SK-N-SH (cell line): ENCODE measurements around the gene ECE1. TPM values are rescaled to one million over a fixed set of nuclear protein-coding genes. Genes with fewer than 3 reads are reported as not detected.
A peak's percentile ranks its signal among the peaks of the same experiment; 100 is the strongest.

Experiments used
- CTCF ChIA-PET: fragments of 300-600, 350-600 bp; formaldehyde crosslinking; extraction: SDS; loops from one replicate; lab custom pipeline; 2021; lab: Yijun Ruan, JAX
- POLR2A ChIA-PET: fragments of 350-600 bp; sonication (Branson Sonifier 250); formaldehyde crosslinking; extraction: SDS; loops from one replicate; lab custom pipeline; 2020; ENCODE audit warnings: antibody characterized with exemption, inconsistent platforms; lab: Yijun Ruan, JAX
- DNase-seq: peaks from one replicate; pipeline ENCODE4 v3.0.0; 2012
- H2AFZ ChIP-seq: fragments of 200-600 bp; sonication (generic); 2 replicates; pipeline ENCODE4 v1.8.1; 2016; ENCODE audit warnings: antibody characterized with exemption, mild to moderate bottlenecking, low read depth
- H3F3A ChIP-seq: fragments of 200-600 bp; sonication (generic); replicated peaks from 2 replicates; pipeline ENCODE3; 2016; ENCODE audit warnings: antibody characterized with exemption, mild to moderate bottlenecking; ENCODE audit not compliant: insufficient read depth
- H3K27ac ChIP-seq, 2 experiments: fragments of 200-500 bp in 1 of 2; fragments of 200-600 bp in 1 of 2; sonication (Bioruptor generic) in 1 of 2; sonication (generic), shearing (Covaris generic) in 1 of 2; 2 replicates each; pipeline versions ENCODE4 v1.5.1 to v1.6.1; 2014 to 2016; ENCODE audit warnings: low read depth in 2 of 2, inconsistent platforms in 1 of 2, low read length in 1 of 2, mild to moderate bottlenecking in 1 of 2, mixed read lengths in 1 of 2
- H3K27me3 ChIP-seq: fragments of 200-600 bp; sonication (generic), shearing (Covaris generic); 2 replicates; pipeline ENCODE4 v1.6.1; 2016; ENCODE audit warnings: mixed run types; ENCODE audit not compliant: insufficient read depth
- H3K36me3 ChIP-seq, 2 experiments: fragments of 200-500 bp in 1 of 2; fragments of 200-600 bp in 1 of 2; sonication (Bioruptor generic) in 1 of 2; sonication (generic) in 1 of 2; replicated peaks in 1 of 2; 2 replicates each; pipeline versions ENCODE3 to v1.5.1; 2014 to 2016; ENCODE audit warnings: low read length in 1 of 2, mild to moderate bottlenecking in 1 of 2; ENCODE audit not compliant: insufficient read depth in 2 of 2, control insufficient read depth in 1 of 2
- H3K4me1 ChIP-seq, 2 experiments: fragments of 200-500 bp in 1 of 2; fragments of 200-600 bp in 1 of 2; sonication (Bioruptor generic) in 1 of 2; sonication (generic), shearing (Covaris generic) in 1 of 2; 2 replicates each; pipeline versions ENCODE4 v1.5.1 to v1.6.1; 2014 to 2016; ENCODE audit warnings: low read depth in 1 of 2, low read length in 1 of 2, mixed run types in 1 of 2; ENCODE audit not compliant: insufficient read depth in 2 of 2, control insufficient read depth in 1 of 2
- H3K4me2 ChIP-seq: fragments of 200-600 bp; sonication (generic), shearing (Covaris generic); 2 replicates; pipeline ENCODE4 v1.6.1; 2017; ENCODE audit warnings: mixed run types
- H3K4me3 ChIP-seq, 2 experiments: fragments of 200-500 bp in 1 of 2; fragments of 200-600 bp in 1 of 2; sonication (Bioruptor generic) in 1 of 2; sonication (generic), shearing (Covaris generic) in 1 of 2; 2 replicates each; pipeline versions ENCODE4 v1.5.1 to v1.8.1; 2014 to 2016; ENCODE audit warnings: low read depth in 2 of 2, inconsistent platforms in 1 of 2, low read length in 1 of 2, mild to moderate bottlenecking in 1 of 2, mixed read lengths in 1 of 2, moderate library complexity in 1 of 2
- H3K79me2 ChIP-seq: fragments of 200-600 bp; sonication (generic); 2 replicates; pipeline ENCODE4 v1.8.1; 2017; ENCODE audit warnings: mild to moderate bottlenecking; ENCODE audit not compliant: insufficient read depth
- H3K9ac ChIP-seq: fragments of 200-600 bp; sonication (generic); 2 replicates; pipeline ENCODE4 v1.6.1; 2017; ENCODE audit warnings: mixed run types
- H3K9me2 ChIP-seq: fragments of 200-600 bp; sonication (generic); 2 replicates; pipeline ENCODE4 v1.6.1; 2017; ENCODE audit warnings: mixed run types
- H3K9me3 ChIP-seq: fragments of 200-600 bp; sonication (generic); 2 replicates; pipeline ENCODE4 v1.6.1; 2017; ENCODE audit warnings: mixed run types, mild to moderate bottlenecking, moderate library complexity
- H4K20me1 ChIP-seq: fragments of 200-600 bp; sonication (generic); 2 replicates; pipeline ENCODE4 v1.6.1; 2017; ENCODE audit warnings: mild to moderate bottlenecking, mixed run types; ENCODE audit not compliant: insufficient read depth
- CHD2 ChIP-seq: fragments of 150-350 bp; IDR thresholded peaks from 2 replicates; pipeline ENCODE4 v1.6.1; 2018; ENCODE audit warnings: low read length; ENCODE audit not compliant: partially characterized antibody
- EP300 ChIP-seq, 2 experiments: IDR thresholded peaks; 2 replicates each; pipeline versions ENCODE4 v1.4.0 to v1.6.1; 2012; ENCODE audit warnings: borderline replicate concordance in 1 of 2, low read depth in 1 of 2, low read length in 1 of 2
- FOSL2 ChIP-seq: IDR thresholded peaks from 2 replicates; pipeline ENCODE4 v1.4.0; 2012; ENCODE audit warnings: low read depth, mild to moderate bottlenecking, moderate library complexity, borderline replicate concordance
- FOXM1 ChIP-seq: IDR thresholded peaks from 2 replicates; pipeline ENCODE4 v1.4.0; 2012; ENCODE audit warnings: low read depth, mild to moderate bottlenecking
- GABPA ChIP-seq: IDR thresholded peaks from 2 replicates; pipeline ENCODE4 v1.4.0; 2012; ENCODE audit warnings: low read depth, mild to moderate bottlenecking
- GATA2 ChIP-seq: sonication (generic); formaldehyde crosslinking; IDR thresholded peaks from 2 replicates; pipeline ENCODE4 v1.5.0; 2020; ENCODE audit warnings: mild to moderate bottlenecking, missing genetic modification reagents
- JUND ChIP-seq: IDR thresholded peaks from 2 replicates; pipeline ENCODE4 v1.4.0; 2012
- NFIC ChIP-seq: IDR thresholded peaks from 2 replicates; pipeline ENCODE4 v1.4.0; 2012; ENCODE audit warnings: borderline replicate concordance
- NRF1 ChIP-seq: IDR thresholded peaks from 2 replicates; pipeline ENCODE4 v1.6.1; 2012; ENCODE audit warnings: low read depth, mild to moderate bottlenecking, low read length
- POLR2AphosphoS5 ChIP-seq: IDR thresholded peaks from 2 replicates; pipeline ENCODE4 v1.6.1; 2012; ENCODE audit warnings: low read depth, low read length
- RAD21 ChIP-seq: IDR thresholded peaks from 2 replicates; pipeline ENCODE4 v1.6.1; 2012; ENCODE audit warnings: mild to moderate bottlenecking, low read length
- RFX5 ChIP-seq: IDR thresholded peaks from 2 replicates; pipeline ENCODE4 v1.6.1; 2012; ENCODE audit warnings: mild to moderate bottlenecking, improper control_type of control experiment, low read length
- RXRA ChIP-seq: IDR thresholded peaks from 2 replicates; pipeline ENCODE4 v1.4.0; 2012; ENCODE audit warnings: low read depth, mild to moderate bottlenecking, borderline replicate concordance
- SIN3A ChIP-seq: IDR thresholded peaks from 2 replicates; pipeline ENCODE4 v1.6.1; 2012; ENCODE audit warnings: low read depth, mild to moderate bottlenecking, low read length, moderate library complexity, borderline replicate concordance
- SMC3 ChIP-seq: IDR thresholded peaks from 2 replicates; pipeline ENCODE4 v1.6.1; 2012; ENCODE audit warnings: low read depth, low read length, improper control_type of control experiment
- TAF1 ChIP-seq: IDR thresholded peaks from 2 replicates; pipeline ENCODE4 v1.6.1; 2012; ENCODE audit warnings: low read depth, mild to moderate bottlenecking, low read length, moderate library complexity, borderline replicate concordance
- TEAD4 ChIP-seq: IDR thresholded peaks from 2 replicates; pipeline ENCODE4 v1.4.0; 2012; ENCODE audit warnings: mild to moderate bottlenecking, borderline replicate concordance; ENCODE audit not compliant: insufficient read depth
- YY1 ChIP-seq: IDR thresholded peaks from 2 replicates; pipeline ENCODE4 v1.4.0; 2012; ENCODE audit warnings: low read depth, mild to moderate bottlenecking
- WGBS: methylation state at CpG from one replicate; pipeline ENCODE4 v1.1.6; 2017; ENCODE audit warnings: low lambda C conversion rate; 5-methylcytosine and 5-hydroxymethylcytosine counted together
- polyA plus RNA-seq, 3 experiments: library from polyadenylated mRNA; depleted of rRNA; stranded (reverse); fragments of >200 nt; gene quantifications; 2 replicates each; pipeline ENCODE4 v1.2.3, GENCODE V29; 2012
- TF ChIP-seq, protein P1 (sequence below): IDR thresholded peaks from 2 replicates; pipeline ENCODE4; 2012
- TF ChIP-seq, protein P2 (sequence below): IDR thresholded peaks from 2 replicates; pipeline ENCODE4 v1.6.1; 2012; ENCODE audit warnings: mild to moderate bottlenecking, low read depth, low read length, moderate library complexity
- TF ChIP-seq, protein P3 (sequence below): IDR thresholded peaks from 2 replicates; pipeline ENCODE4 v1.4.0; 2012; ENCODE audit warnings: low read depth
- TF ChIP-seq, protein P4 (sequence below): IDR thresholded peaks from 2 replicates; pipeline ENCODE4 v1.4.0; 2012; ENCODE audit warnings: low read depth, borderline replicate concordance

ECE1 gene
- polyA plus RNA-seq, 1 of the 3 experiments (the other 2 are of a cell fraction), result 96.6 TPM

DNA sequence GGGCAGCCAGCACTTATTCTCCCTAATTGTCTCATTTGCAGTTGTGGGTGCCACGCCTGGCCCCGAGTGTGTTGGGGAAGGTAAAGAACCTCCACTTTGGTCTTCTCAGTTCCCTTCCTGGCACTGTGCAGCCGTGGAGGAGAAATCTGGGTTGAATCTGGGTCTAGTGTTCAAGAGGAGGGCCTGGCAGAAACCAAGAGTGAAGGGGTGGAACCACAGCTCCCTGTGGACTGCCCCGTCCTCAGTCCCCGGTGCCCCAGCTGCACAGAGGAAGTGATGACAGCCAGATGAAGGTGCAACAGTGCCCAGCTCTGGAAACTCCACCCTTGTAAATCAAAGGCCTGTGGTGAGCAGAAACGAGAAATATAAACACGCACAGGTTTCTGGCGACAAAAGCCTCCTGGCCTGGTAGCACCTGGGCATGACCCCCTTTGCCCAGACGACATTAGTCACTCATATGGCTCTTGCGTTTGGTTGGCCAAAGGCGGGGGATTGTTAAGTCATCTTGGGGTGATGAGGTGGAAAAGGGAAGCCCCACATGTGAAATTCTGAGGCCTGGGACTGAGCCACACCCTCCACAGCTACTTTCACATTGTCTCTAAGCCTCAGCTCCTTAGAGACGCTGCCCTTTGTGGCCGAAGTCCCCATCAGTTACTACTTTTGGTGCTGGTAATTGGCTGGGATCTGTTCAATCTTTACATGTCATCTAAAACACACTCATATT lies 4.2 kb upstream of the ECE1 start:
- WGBS, result 88% methylated on average over 11 of the region's 13 CpGs
- DNase-seq, result no peak
- peaks cover 10% of the 10 kb centered on the region for H3K79me2 ChIP-seq

DNA sequence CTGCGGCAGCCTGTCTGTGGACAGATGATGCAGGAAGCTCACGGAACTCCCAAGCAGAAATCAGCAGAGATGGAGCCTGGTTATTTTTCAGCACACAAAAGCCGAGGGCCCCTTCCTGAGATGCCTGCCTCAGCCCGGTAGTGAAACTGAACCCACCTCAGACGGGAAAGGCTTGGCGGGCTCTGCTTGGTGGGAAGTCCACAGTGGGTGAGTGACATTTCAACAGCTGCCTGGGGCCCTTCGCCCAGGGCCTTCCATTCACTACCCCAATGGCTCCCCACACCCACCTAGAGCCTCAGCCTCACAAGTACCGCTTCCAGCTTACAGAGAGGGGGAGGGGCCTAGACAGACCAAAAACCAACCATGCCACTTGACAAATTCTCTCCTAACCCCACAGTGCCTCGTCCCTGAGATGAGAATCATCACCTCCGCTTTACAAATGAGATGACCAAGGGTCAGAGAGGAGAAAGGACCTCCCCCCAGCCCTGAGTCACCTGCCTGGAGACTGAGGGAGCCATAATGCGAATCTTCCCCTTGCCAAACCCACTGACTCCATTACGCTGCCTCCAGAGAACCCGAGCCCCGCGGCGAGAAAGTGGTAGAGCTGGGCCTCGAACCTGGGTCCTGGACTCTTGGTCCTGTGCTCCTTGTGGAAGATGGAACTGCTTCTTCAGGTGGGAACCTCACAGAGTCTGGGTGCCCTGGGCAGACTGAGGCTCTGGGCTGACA lies 3.4 kb upstream of the ECE1 start:
- Histone ChIP-seq H2AFZ (no peak overlapping the region), H3K4me2 (no peak overlapping the region), H3K9me3 (no peaks in the 10 kb centered on the region), H4K20me1 (no peaks in the 10 kb centered on the region), H3K27ac (no peak overlapping the region; a peak in 1 of 4 replicates), H3K9me2 (no peaks in the 10 kb centered on the region), H3K4me1 (peaks cover 4 to 46% of the 10 kb centered on the region in 2 experiments; a peak in 2 of 4 replicates), H3K36me3 (no peaks in the 10 kb centered on the region), H3K9ac (no peak overlapping the region), H3K4me3 (no peak overlapping the region), H3F3A (peaks cover 5% of the 10 kb centered on the region), H3K79me2 (peaks cover 12% of the 10 kb centered on the region), H3K27me3 (no peaks in the 10 kb centered on the region)
- POLR2A ChIA-PET, result no interaction called here
- CTCF ChIA-PET, result interaction anchor here (1.5 to 5.0 kb wide), 7 partner anchors 23 to 75 kb away, joined by 4 to 20 read pairs (median 5); no protein-coding TSS in a partner anchor
- DNase-seq, result no peak
- 96% methylated on average over 16 of the region's 17 CpGs for WGBS
- no peak for TF ChIP-seq YY1
- TF ChIP-seq NRF1, result no peak
- TF ChIP-seq RXRA, result no peak
- TF ChIP-seq FOXM1, result no peak
- no peak for TF ChIP-seq RFX5
- TF ChIP-seq JUND, result no peak
- TF ChIP-seq, protein P1, sequence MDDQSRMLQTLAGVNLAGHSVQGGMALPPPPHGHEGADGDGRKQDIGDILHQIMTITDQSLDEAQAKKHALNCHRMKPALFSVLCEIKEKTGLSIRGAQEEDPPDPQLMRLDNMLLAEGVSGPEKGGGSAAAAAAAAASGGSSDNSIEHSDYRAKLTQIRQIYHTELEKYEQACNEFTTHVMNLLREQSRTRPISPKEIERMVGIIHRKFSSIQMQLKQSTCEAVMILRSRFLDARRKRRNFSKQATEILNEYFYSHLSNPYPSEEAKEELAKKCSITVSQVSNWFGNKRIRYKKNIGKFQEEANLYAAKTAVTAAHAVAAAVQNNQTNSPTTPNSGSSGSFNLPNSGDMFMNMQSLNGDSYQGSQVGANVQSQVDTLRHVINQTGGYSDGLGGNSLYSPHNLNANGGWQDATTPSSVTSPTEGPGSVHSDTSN, result no peak
- no peak for TF ChIP-seq GATA2 (CRISPR knock-in tag)
- TF ChIP-seq, protein P2, sequence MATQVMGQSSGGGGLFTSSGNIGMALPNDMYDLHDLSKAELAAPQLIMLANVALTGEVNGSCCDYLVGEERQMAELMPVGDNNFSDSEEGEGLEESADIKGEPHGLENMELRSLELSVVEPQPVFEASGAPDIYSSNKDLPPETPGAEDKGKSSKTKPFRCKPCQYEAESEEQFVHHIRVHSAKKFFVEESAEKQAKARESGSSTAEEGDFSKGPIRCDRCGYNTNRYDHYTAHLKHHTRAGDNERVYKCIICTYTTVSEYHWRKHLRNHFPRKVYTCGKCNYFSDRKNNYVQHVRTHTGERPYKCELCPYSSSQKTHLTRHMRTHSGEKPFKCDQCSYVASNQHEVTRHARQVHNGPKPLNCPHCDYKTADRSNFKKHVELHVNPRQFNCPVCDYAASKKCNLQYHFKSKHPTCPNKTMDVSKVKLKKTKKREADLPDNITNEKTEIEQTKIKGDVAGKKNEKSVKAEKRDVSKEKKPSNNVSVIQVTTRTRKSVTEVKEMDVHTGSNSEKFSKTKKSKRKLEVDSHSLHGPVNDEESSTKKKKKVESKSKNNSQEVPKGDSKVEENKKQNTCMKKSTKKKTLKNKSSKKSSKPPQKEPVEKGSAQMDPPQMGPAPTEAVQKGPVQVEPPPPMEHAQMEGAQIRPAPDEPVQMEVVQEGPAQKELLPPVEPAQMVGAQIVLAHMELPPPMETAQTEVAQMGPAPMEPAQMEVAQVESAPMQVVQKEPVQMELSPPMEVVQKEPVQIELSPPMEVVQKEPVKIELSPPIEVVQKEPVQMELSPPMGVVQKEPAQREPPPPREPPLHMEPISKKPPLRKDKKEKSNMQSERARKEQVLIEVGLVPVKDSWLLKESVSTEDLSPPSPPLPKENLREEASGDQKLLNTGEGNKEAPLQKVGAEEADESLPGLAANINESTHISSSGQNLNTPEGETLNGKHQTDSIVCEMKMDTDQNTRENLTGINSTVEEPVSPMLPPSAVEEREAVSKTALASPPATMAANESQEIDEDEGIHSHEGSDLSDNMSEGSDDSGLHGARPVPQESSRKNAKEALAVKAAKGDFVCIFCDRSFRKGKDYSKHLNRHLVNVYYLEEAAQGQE, result no peak
- no peak for TF ChIP-seq TEAD4
- no peak for TF ChIP-seq SMC3
- TF ChIP-seq, protein P3, sequence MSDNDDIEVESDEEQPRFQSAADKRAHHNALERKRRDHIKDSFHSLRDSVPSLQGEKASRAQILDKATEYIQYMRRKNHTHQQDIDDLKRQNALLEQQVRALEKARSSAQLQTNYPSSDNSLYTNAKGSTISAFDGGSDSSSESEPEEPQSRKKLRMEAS, result no peak
- TF ChIP-seq SIN3A, result no peak

More for the DNA sequence above, 4.2 kb upstream of the ECE1 start:
- Histone ChIP-seq H3K27ac (peak overlapping the region in 1 of 2 experiments; percentile 23; a peak in 1 of 4 replicates), H3K4me2 (no peak overlapping the region), H3F3A (no peaks in the 10 kb centered on the region), H4K20me1 (no peaks in the 10 kb centered on the region), H3K9me3 (no peaks in the 10 kb centered on the region), H3K9ac (no peak overlapping the region), H3K27me3 (no peaks in the 10 kb centered on the region), H3K9me2 (no peaks in the 10 kb centered on the region), H3K36me3 (no peaks in the 10 kb centered on the region), H3K4me1 (peaks cover 0 to 40% of the 10 kb centered on the region in 2 experiments; a peak in 2 of 4 replicates), H3K4me3 (no peak overlapping the region), H2AFZ (no peak overlapping the region)
- ChIA-PET POLR2A (no interaction called here), CTCF (interaction anchor here (1.5 to 5.0 kb wide), 5 partner anchors 24 to 74 kb away, joined by 4 to 20 read pairs (median 5); no protein-coding TSS in a partner anchor)
- TF ChIP-seq TAF1 (no peak), CHD2 (no peak), FOSL2 (no peak), GATA2 (CRISPR knock-in tag) (no peak), NFIC (no peak), RAD21 (no peak), GABPA (no peak), POLR2AphosphoS5 (no peak), EP300 (IDR thresholded peaks at IDR 0.05; ENCODE audit: borderline replicate concordance in 1 of 2, low read depth in 1 of 2, low read length in 1 of 2) (no peak), RXRA (no peak), SMC3 (no peak)
- TF ChIP-seq, protein P4, sequence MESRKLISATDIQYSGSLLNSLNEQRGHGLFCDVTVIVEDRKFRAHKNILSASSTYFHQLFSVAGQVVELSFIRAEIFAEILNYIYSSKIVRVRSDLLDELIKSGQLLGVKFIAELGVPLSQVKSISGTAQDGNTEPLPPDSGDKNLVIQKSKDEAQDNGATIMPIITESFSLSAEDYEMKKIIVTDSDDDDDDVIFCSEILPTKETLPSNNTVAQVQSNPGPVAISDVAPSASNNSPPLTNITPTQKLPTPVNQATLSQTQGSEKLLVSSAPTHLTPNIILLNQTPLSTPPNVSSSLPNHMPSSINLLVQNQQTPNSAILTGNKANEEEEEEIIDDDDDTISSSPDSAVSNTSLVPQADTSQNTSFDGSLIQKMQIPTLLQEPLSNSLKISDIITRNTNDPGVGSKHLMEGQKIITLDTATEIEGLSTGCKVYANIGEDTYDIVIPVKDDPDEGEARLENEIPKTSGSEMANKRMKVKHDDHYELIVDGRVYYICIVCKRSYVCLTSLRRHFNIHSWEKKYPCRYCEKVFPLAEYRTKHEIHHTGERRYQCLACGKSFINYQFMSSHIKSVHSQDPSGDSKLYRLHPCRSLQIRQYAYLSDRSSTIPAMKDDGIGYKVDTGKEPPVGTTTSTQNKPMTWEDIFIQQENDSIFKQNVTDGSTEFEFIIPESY, result no peak
